ENCODE data around the gene ARID3A. TPM values are rescaled to one million over a fixed set of nuclear protein-coding genes. Genes with fewer than 3 reads are reported as not detected.

Gene ARID3A
- total and polyA plus RNA-seq, 2 of the 13 experiments (the other 11 are each of a cell fraction or from before 2014, with no cell fraction given): 71.3 to 77.9 TPM

GRCh38 chr19:1017906-1018305 lies 92.1 kb downstream of the ARID3A start:
- Histone ChIP-seq H3K9me3 (ENCODE audit: low read length) (no peaks in the 10 kb centered on the region), H3K4me3 (replicated peaks in 1 of 3; ENCODE audit: insufficient read depth in 1 of 3, low read depth in 2 of 3, low read length in 3 of 3) (peak overlapping the region in 1 of 3 experiments; percentile 46; a peak in 2 of 6 replicates), H3K9ac (ENCODE audit: insufficient read depth, low read depth, low read length) (peak overlapping the region; percentile 90; the same call in 1 of the 2 replicates), H3K27ac (ENCODE audit: extremely low read length, insufficient read depth, low read length) (peak overlapping the region; percentile 31), H3K79me2 (ENCODE audit: insufficient read depth, low read length) (peaks cover 58% of the 10 kb centered on the region), H3K36me3 (replicated peaks in 1 of 2; ENCODE audit: control insufficient read depth in 1 of 2, insufficient read depth in 2 of 2, low read length in 2 of 2) (peaks cover 14 to 17% of the 10 kb centered on the region in 2 experiments; a peak in 3 of 5 replicates), H3K4me2 (ENCODE audit: low read depth, low read length) (peak overlapping the region; percentile 93), H3K4me1 (ENCODE audit: insufficient read depth, low read length) (peaks cover 47% of the 10 kb centered on the region), H2AFZ (ENCODE audit: low read length) (no peak overlapping the region), H4K20me1 (ENCODE audit: insufficient read depth, low read length) (peaks cover 27% of the 10 kb centered on the region), H3K27me3 (ENCODE audit: control insufficient read depth in 1 of 2, insufficient read depth in 2 of 2, low read length in 2 of 2) (no peaks in the 10 kb centered on the region)
- ATAC-seq: no peak
- no TSS peak for BruUV-seq (replicated peaks)
- intact Hi-C loops (cut with micrococcal nuclease; ENCODE audit: unreplicated experiment) (no loop called here), in situ Hi-C loops (cut with HindIII; ENCODE audit: extremely low pct_ligation_motif_present, low pct_unique_long_range_greater_than_20kb) (no loop called here)
- WGBS (ENCODE audit: low lambda C conversion rate): 97% methylated on average over 5 of the region's 9 CpGs
- CTCF ChIA-PET (ENCODE audit: low intra/inter-chr PET ratio, low total read pairs): no interaction called here
- TF ChIP-seq AGO2 (optimal IDR thresholded peaks at IDR 0.05; ENCODE audit: low read depth, low read length) (peak; percentile 59), HCFC1 (IDR thresholded peaks at IDR 0.05; ENCODE audit: low read depth, low read length) (no peak), NR2F6 (IDR thresholded peaks at IDR 0.05) (no peak), NR2F6 (CRISPR knock-in tag; IDR thresholded peaks at IDR 0.05) (no peak), TCF7L2 (IDR thresholded peaks at IDR 0.05; ENCODE audit: low read depth, low read length) (no peak), ZNF275 (CRISPR knock-in tag; IDR thresholded peaks at IDR 0.05; ENCODE audit: borderline replicate concordance) (no peak), POLR2G (IDR thresholded peaks at IDR 0.05; ENCODE audit: low read depth, low read length) (no peak), TIGD3 (CRISPR knock-in tag; IDR thresholded peaks at IDR 0.05; ENCODE audit: borderline replicate concordance) (no peak), ELF3 (CRISPR knock-in tag; IDR thresholded peaks at IDR 0.05) (no peak)
- POLR2A ChIA-PET: no interaction called here
- no peak for DNase-seq (ENCODE audit: low spot score)
- FAIRE-seq: no peak

Data from HepG2 (cell line).